ENCODE results near the gene SDC3. TPM values are rescaled to one million over a fixed set of nuclear protein-coding genes. Genes with fewer than 3 reads are reported as not detected.

SDC3 gene
- total and polyA plus RNA-seq, 2 of the 8 experiments (the other 6 are each of a cell fraction or from before 2014, with no cell fraction given): 7.0 to 27.0 TPM

GRCh38 chr1:30855686-30856259, 52.8 kb downstream of the SDC3 start (continued):
- no peak for TF ChIP-seq CHD7 (IDR thresholded peaks at IDR 0.05; ENCODE audit: insufficient replicate concordance, low read length)
